Activated T-cell treated with anti-CD3 and anti-CD28 coated beads, Interleukin-2, amount 50 U/mL, for 72 hours (primary cell): Measurements from ENCODE around the gene RASGRF1. TPM values are rescaled to one million over a fixed set of nuclear protein-coding genes. Genes with fewer than 3 reads are reported as not detected.

Source experiments
- ATAC-seq, 2 donors: fragments of 150-1000 bp; cut with Tn5 transposase; replicated peaks in 1 of 2; 2 replicates each; pipeline ENCODE4 v1.10.0; 2021; ENCODE audit warnings: moderate library complexity in 2 of 2, mild to moderate bottlenecking in 1 of 2
- DNase-seq, 2 donors: peaks; one replicate each; pipeline ENCODE4 v3.0.0; 2021 to 2022; ENCODE audit warnings: mixed read lengths in 1 of 2
- H3K27ac Mint-ChIP-seq: one replicate; pipeline ENCODE4 v1.8.0; 2022; ENCODE audit warnings: mild to moderate bottlenecking, moderate library complexity, mixed read lengths
- H3K27me3 Mint-ChIP-seq: one replicate; pipeline ENCODE4 v1.8.0; 2022; ENCODE audit warnings: low read depth, mixed read lengths
- H3K36me3 Mint-ChIP-seq, 2 donors: one replicate each; pipeline ENCODE4 v1.8.0; 2022; ENCODE audit warnings: mixed read lengths in 2 of 2, mild to moderate bottlenecking in 1 of 2; ENCODE audit not compliant: insufficient read depth in 2 of 2
- H3K4me1 Mint-ChIP-seq: one replicate; pipeline ENCODE4 v1.8.0; 2022; ENCODE audit warnings: low read depth, mixed read lengths
- H3K4me3 Mint-ChIP-seq, 2 donors: one replicate each; pipeline ENCODE4 v1.8.0; 2022; ENCODE audit warnings: mild to moderate bottlenecking in 2 of 2, mixed read lengths in 2 of 2, moderate library complexity in 2 of 2
- H3K9me3 Mint-ChIP-seq, 2 donors: one replicate each; pipeline ENCODE4 v1.8.0; 2022; ENCODE audit warnings: mixed read lengths in 2 of 2
- total RNA-seq, 2 donors: library from RNA; stranded (reverse); gene quantifications; one replicate each; pipeline ENCODE4 v1.2.3, GENCODE V29; 2022

The RASGRF1 gene
- total RNA-seq, 2 donors from 2014 or later: not detected

GRCh38 chr15:79023546-79023890, 67.1 kb downstream of the RASGRF1 start:
- DNase-seq: no peak
- ATAC-seq: no peak
- no peak overlapping the region for H3K27ac Mint-ChIP-seq
- no peak overlapping the region for H3K4me3 Mint-ChIP-seq
- H3K9me3 Mint-ChIP-seq: peaks cover 6 to 11% of the 10 kb centered on the region in 2 donors
- no peaks in the 10 kb centered on the region for H3K27me3 Mint-ChIP-seq
- H3K4me1 Mint-ChIP-seq: no peaks in the 10 kb centered on the region
- peaks cover 0 to 8% of the 10 kb centered on the region in 2 donors for H3K36me3 Mint-ChIP-seq

- Mint-ChIP-seq H3K36me3 (peaks cover 0 to 2% of the 10 kb centered on the region in 2 donors), H3K27ac (no peak overlapping the region), H3K4me1 (no peaks in the 10 kb centered on the region), H3K4me3 (no peak overlapping the region), H3K9me3 (peaks cover 2% of the 10 kb centered on the region in 2 donors), H3K27me3 (no peaks in the 10 kb centered on the region)
- DNase-seq: no peak
- ATAC-seq: no peak
Observed at GRCh38 chr15:79018960-79019359, 71.6 kb downstream of the RASGRF1 start.

GRCh38 chr15:79017953-79018352, 72.6 kb downstream of the RASGRF1 start:
- Mint-ChIP-seq H3K27me3 (no peaks in the 10 kb centered on the region), H3K36me3 (no peaks in the 10 kb centered on the region), H3K4me1 (no peaks in the 10 kb centered on the region), H3K9me3 (no peaks in the 10 kb centered on the region), H3K27ac (no peak overlapping the region), H3K4me3 (no peak overlapping the region)
- ATAC-seq (no peak), DNase-seq (no peak)

- Mint-ChIP-seq H3K4me3 (no peak overlapping the region), H3K36me3 (no peaks in the 10 kb centered on the region), H3K27ac (no peak overlapping the region), H3K27me3 (no peaks in the 10 kb centered on the region), H3K4me1 (no peaks in the 10 kb centered on the region), H3K9me3 (no peaks in the 10 kb centered on the region)
- ATAC-seq: no peak
- no peak for DNase-seq
Observed at GRCh38 chr15:79016527-79017170, 73.9 kb downstream of the RASGRF1 start.

GRCh38 chr15:79015416-79015815, 75.2 kb downstream of the RASGRF1 start:
- Mint-ChIP-seq H3K27me3 (no peaks in the 10 kb centered on the region), H3K36me3 (no peaks in the 10 kb centered on the region), H3K4me1 (no peaks in the 10 kb centered on the region), H3K9me3 (no peaks in the 10 kb centered on the region), H3K4me3 (no peak overlapping the region), H3K27ac (no peak overlapping the region)
- ATAC-seq (no peak), DNase-seq (no peak)

- Mint-ChIP-seq H3K27ac (no peak overlapping the region), H3K4me1 (peaks cover under 1% of the 10 kb centered on the region), H3K27me3 (no peaks in the 10 kb centered on the region), H3K4me3 (no peak overlapping the region), H3K36me3 (no peaks in the 10 kb centered on the region), H3K9me3 (no peaks in the 10 kb centered on the region)
- DNase-seq (no peak), ATAC-seq (no peak)
Observed at GRCh38 chr15:79010278-79010677, 80.3 kb downstream of the RASGRF1 start.

- Mint-ChIP-seq H3K4me1 (peaks cover 10% of the 10 kb centered on the region), H3K4me3 (no peak overlapping the region)
Observed at GRCh38 chr15:79009379-79009778, 81.2 kb downstream of the RASGRF1 start.

GRCh38 chr15:79008659-79009058, 81.9 kb downstream of the RASGRF1 start:
- ATAC-seq (no peak), DNase-seq (no peak)
- no peak overlapping the region for H3K4me3 Mint-ChIP-seq
- no peak overlapping the region for H3K27ac Mint-ChIP-seq
- H3K4me1 Mint-ChIP-seq: peaks cover 14% of the 10 kb centered on the region
- H3K9me3 Mint-ChIP-seq: no peaks in the 10 kb centered on the region
- H3K36me3 Mint-ChIP-seq: no peaks in the 10 kb centered on the region
- no peaks in the 10 kb centered on the region for H3K27me3 Mint-ChIP-seq

More at GRCh38 chr15:79009379-79009778, 81.2 kb downstream of the RASGRF1 start:
- H3K9me3 Mint-ChIP-seq: no peaks in the 10 kb centered on the region
- DNase-seq: no peak
- H3K36me3 Mint-ChIP-seq: no peaks in the 10 kb centered on the region
- H3K27me3 Mint-ChIP-seq: no peaks in the 10 kb centered on the region
- H3K27ac Mint-ChIP-seq: no peak overlapping the region
- ATAC-seq: no peak

- no peak overlapping the region for H3K4me3 Mint-ChIP-seq
- ATAC-seq (peak in 1 of 2 donors; percentile 66), DNase-seq (peak; percentile 16 to 55)
- no peaks in the 10 kb centered on the region for H3K27me3 Mint-ChIP-seq
- H3K27ac Mint-ChIP-seq: no peak overlapping the region
- H3K9me3 Mint-ChIP-seq: no peaks in the 10 kb centered on the region
- peaks cover 15% of the 10 kb centered on the region for H3K4me1 Mint-ChIP-seq
- no peaks in the 10 kb centered on the region for H3K36me3 Mint-ChIP-seq
Observed at GRCh38 chr15:79007066-79007465, 83.5 kb downstream of the RASGRF1 start.

- H3K4me1 Mint-ChIP-seq: peaks cover 15% of the 10 kb centered on the region
- no peaks in the 10 kb centered on the region for H3K9me3 Mint-ChIP-seq
- H3K4me3 Mint-ChIP-seq: no peak overlapping the region
- no peaks in the 10 kb centered on the region for H3K36me3 Mint-ChIP-seq
- DNase-seq: no peak
- H3K27ac Mint-ChIP-seq: no peak overlapping the region
- H3K27me3 Mint-ChIP-seq: no peaks in the 10 kb centered on the region
- ATAC-seq: no peak
Observed at GRCh38 chr15:79006071-79006470, 84.5 kb downstream of the RASGRF1 start.

GRCh38 chr15:79004336-79004735, 86.2 kb downstream of the RASGRF1 start:
- Mint-ChIP-seq H3K27me3 (no peaks in the 10 kb centered on the region), H3K4me1 (peaks cover 15% of the 10 kb centered on the region), H3K9me3 (no peaks in the 10 kb centered on the region), H3K4me3 (no peak overlapping the region), H3K36me3 (no peaks in the 10 kb centered on the region), H3K27ac (no peak overlapping the region)
- peak in 1 of 2 donors; percentile 7 for DNase-seq
- peak; percentile 52 to 59 for ATAC-seq

GRCh38 chr15:79003896-79004295, 86.7 kb downstream of the RASGRF1 start:
- Mint-ChIP-seq H3K27me3 (no peaks in the 10 kb centered on the region), H3K4me3 (no peak overlapping the region), H3K4me1 (peaks cover 15% of the 10 kb centered on the region), H3K36me3 (no peaks in the 10 kb centered on the region), H3K27ac (no peak overlapping the region), H3K9me3 (no peaks in the 10 kb centered on the region)
- no peak for ATAC-seq
- no peak for DNase-seq

GRCh38 chr15:79003301-79003700, 87.3 kb downstream of the RASGRF1 start:
- H3K4me1 Mint-ChIP-seq: peaks cover 15% of the 10 kb centered on the region
- ATAC-seq: no peak
- H3K27me3 Mint-ChIP-seq: no peaks in the 10 kb centered on the region
- no peaks in the 10 kb centered on the region for H3K9me3 Mint-ChIP-seq
- no peak overlapping the region for H3K4me3 Mint-ChIP-seq
- H3K27ac Mint-ChIP-seq: no peak overlapping the region
- no peak for DNase-seq
- no peaks in the 10 kb centered on the region for H3K36me3 Mint-ChIP-seq

GRCh38 chr15:79002581-79002980, 88.0 kb downstream of the RASGRF1 start:
- H3K36me3 Mint-ChIP-seq: no peaks in the 10 kb centered on the region
- peaks cover 15% of the 10 kb centered on the region for H3K4me1 Mint-ChIP-seq
- H3K27ac Mint-ChIP-seq: no peak overlapping the region
- no peak for ATAC-seq
- DNase-seq: no peak
- H3K9me3 Mint-ChIP-seq: no peaks in the 10 kb centered on the region
- no peaks in the 10 kb centered on the region for H3K27me3 Mint-ChIP-seq
- no peak overlapping the region for H3K4me3 Mint-ChIP-seq
